ENCODE results near the gene NATD1. TPM values are rescaled to one million over a fixed set of nuclear protein-coding genes. Genes with fewer than 3 reads are reported as not detected.

NATD1 gene
- total RNA-seq, 1 experiment from 2014 or later: 0.75 TPM

DNA sequence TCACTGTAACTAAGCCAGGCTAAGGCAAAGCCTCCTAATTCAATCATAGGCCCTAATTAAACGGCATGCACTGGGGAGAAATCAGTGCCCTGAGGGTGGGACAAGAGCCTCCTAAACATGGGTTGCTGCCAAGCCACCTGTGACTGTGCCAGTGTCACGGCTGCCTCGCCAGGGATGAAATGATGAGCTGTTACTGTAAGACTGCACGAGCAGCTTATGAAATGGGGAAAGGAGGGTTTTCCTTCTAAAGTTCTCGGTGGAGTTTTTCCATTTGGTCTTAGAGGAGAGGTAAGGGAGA is 52.0 kb downstream of the NATD1 start:
- Histone ChIP-seq H3K27ac (ENCODE audit: low read depth, low read length, poor library complexity, severe bottlenecking) (no peak overlapping the region), H3K4me1 (ENCODE audit: insufficient read depth, low read length, poor library complexity, severe bottlenecking) (no peaks in the 10 kb centered on the region), H3K36me3 (ENCODE audit: insufficient read depth, low read length, poor library complexity, severe bottlenecking) (peaks cover 25% of the 10 kb centered on the region), H3K9me3 (ENCODE audit: low read depth, low read length, poor library complexity, severe bottlenecking) (no peaks in the 10 kb centered on the region), H3K27me3 (replicated peaks; ENCODE audit: insufficient read depth, low read depth, low read length, poor library complexity) (no peaks in the 10 kb centered on the region), H3K4me3 (ENCODE audit: low read depth, low read length, poor library complexity, severe bottlenecking) (no peak overlapping the region)
- CTCF ChIA-PET: no interaction called here
- intact Hi-C loops (cut with micrococcal nuclease; ENCODE audit: unreplicated experiment): no loop called here
- no TSS peak for BruUV-seq (replicated peaks)
- TF ChIP-seq, protein P1, sequence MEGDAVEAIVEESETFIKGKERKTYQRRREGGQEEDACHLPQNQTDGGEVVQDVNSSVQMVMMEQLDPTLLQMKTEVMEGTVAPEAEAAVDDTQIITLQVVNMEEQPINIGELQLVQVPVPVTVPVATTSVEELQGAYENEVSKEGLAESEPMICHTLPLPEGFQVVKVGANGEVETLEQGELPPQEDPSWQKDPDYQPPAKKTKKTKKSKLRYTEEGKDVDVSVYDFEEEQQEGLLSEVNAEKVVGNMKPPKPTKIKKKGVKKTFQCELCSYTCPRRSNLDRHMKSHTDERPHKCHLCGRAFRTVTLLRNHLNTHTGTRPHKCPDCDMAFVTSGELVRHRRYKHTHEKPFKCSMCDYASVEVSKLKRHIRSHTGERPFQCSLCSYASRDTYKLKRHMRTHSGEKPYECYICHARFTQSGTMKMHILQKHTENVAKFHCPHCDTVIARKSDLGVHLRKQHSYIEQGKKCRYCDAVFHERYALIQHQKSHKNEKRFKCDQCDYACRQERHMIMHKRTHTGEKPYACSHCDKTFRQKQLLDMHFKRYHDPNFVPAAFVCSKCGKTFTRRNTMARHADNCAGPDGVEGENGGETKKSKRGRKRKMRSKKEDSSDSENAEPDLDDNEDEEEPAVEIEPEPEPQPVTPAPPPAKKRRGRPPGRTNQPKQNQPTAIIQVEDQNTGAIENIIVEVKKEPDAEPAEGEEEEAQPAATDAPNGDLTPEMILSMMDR (conservative IDR thresholded peaks at IDR 0.05; ENCODE audit: low read depth, low read length): no peak
- TF ChIP-seq EZH2 (IDR thresholded peaks at IDR 0.05; ENCODE audit: borderline replicate concordance, low read depth, low read length, poor library complexity, severe bottlenecking): no peak
- POLR2A ChIA-PET (ENCODE audit: low non-redundant PET): no interaction called here
- DNase-seq (ENCODE audit: low spot score): peak; percentile 43

GRCh38 chr17:21200590-21201297 is 52.5 kb downstream of the NATD1 start:
- intact Hi-C loops (cut with micrococcal nuclease; ENCODE audit: unreplicated experiment): no loop called here
- BruUV-seq (replicated peaks): no TSS peak
- DNase-seq (ENCODE audit: low spot score): no peak
- Histone ChIP-seq H3K27ac (ENCODE audit: low read depth, low read length, poor library complexity, severe bottlenecking) (no peak overlapping the region), H3K4me3 (ENCODE audit: low read depth, low read length, poor library complexity, severe bottlenecking) (no peak overlapping the region), H3K9me3 (ENCODE audit: low read depth, low read length, poor library complexity, severe bottlenecking) (no peaks in the 10 kb centered on the region), H3K27me3 (replicated peaks; ENCODE audit: insufficient read depth, low read depth, low read length, poor library complexity) (no peaks in the 10 kb centered on the region), H3K4me1 (ENCODE audit: insufficient read depth, low read length, poor library complexity, severe bottlenecking) (no peaks in the 10 kb centered on the region), H3K36me3 (ENCODE audit: insufficient read depth, low read length, poor library complexity, severe bottlenecking) (peaks cover 28% of the 10 kb centered on the region)
- ChIA-PET CTCF (no interaction called here), POLR2A (ENCODE audit: low non-redundant PET) (no interaction called here)
- TF ChIP-seq EZH2 (IDR thresholded peaks at IDR 0.05; ENCODE audit: borderline replicate concordance, low read depth, low read length, poor library complexity, severe bottlenecking): no peak
- TF ChIP-seq, protein P1 (conservative IDR thresholded peaks at IDR 0.05; ENCODE audit: low read depth, low read length): no peak

DNA sequence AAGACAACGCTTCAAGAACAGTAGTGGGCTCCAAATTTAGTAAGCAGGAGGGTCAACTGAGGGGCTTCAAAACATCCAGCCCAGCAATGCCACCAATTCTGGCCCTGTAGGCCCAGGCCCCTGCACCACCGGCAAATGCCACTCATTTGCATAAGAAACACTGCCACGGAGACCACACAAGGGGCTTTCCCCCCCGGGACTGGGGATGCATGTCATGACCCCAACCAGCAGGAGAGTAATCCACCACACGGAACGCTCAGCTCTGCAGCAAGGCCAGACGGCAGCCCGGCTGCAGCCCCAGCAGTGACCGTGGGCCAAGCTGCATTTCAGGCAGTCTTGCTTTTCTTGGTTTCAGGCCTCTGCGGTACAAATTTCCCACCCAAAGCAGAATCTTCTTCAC is 53.4 kb downstream of the NATD1 start:
- Histone ChIP-seq H3K36me3 (ENCODE audit: insufficient read depth, low read length, poor library complexity, severe bottlenecking) (peaks cover 28% of the 10 kb centered on the region), H3K9me3 (ENCODE audit: low read depth, low read length, poor library complexity, severe bottlenecking) (no peaks in the 10 kb centered on the region), H3K27ac (ENCODE audit: low read depth, low read length, poor library complexity, severe bottlenecking) (no peak overlapping the region), H3K4me1 (ENCODE audit: insufficient read depth, low read length, poor library complexity, severe bottlenecking) (no peaks in the 10 kb centered on the region), H3K4me3 (ENCODE audit: low read depth, low read length, poor library complexity, severe bottlenecking) (no peak overlapping the region), H3K27me3 (replicated peaks; ENCODE audit: insufficient read depth, low read depth, low read length, poor library complexity) (no peaks in the 10 kb centered on the region)
- ChIA-PET POLR2A (ENCODE audit: low non-redundant PET) (no interaction called here), CTCF (no interaction called here)
- intact Hi-C loops (cut with micrococcal nuclease; ENCODE audit: unreplicated experiment): no loop called here
- no peak for DNase-seq (ENCODE audit: low spot score)
- BruUV-seq (replicated peaks): no TSS peak
- TF ChIP-seq, protein P1 (conservative IDR thresholded peaks at IDR 0.05; ENCODE audit: low read depth, low read length): no peak
- TF ChIP-seq EZH2 (IDR thresholded peaks at IDR 0.05; ENCODE audit: borderline replicate concordance, low read depth, low read length, poor library complexity, severe bottlenecking): no peak
